GM12872 (cell line): Measurements from ENCODE around the gene BTBD9.

ENCODE experiments used
- TF ChIP-seq, protein P1 (sequence below): IDR thresholded peaks from 3 replicates; pipeline ENCODE4 v1.5.1; 2011; ENCODE audit warnings: low read depth, mild to moderate bottlenecking, low read length, moderate library complexity; ENCODE audit not compliant: insufficient read depth

Gene BTBD9

DNA sequence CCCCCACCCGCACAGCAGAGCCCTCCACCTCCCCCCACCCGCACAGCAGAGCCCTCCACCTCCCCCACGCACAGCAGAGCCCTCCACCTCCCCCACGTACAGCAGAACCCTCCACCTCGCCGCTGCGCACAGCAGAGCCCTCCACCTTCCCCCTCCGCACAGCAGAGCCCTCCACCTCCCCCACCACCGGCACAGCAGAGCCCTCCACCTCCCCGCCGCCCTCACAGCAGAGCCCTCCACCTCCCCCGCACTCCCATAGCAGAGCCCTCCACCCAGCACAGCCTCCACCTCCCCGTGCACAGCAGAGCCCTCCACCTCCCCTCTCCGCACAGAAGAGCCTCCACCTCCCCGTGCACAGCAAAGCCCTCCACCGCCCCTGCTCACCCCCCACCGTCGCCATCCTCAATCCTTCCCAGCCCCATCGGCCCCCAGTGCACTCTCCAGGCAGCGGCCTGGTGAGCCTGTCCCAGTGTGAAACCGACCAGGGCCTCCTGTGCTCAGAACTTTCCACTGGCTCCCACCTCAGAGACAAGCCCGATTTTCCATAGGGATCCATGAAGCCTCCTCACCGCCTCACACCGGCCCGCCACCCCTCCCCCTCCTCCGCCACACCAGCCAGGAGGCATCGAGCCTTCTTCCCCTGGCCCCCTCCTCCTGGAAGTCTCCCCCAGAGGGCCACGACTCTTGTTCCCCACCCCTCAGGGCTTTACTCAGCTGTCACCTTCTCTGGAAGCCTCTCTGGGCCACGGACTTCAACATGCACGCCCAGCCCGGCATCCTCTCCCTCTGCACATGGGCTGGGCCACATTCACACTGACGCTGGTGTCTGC lies 473.1 kb downstream of the BTBD9 start:
- TF ChIP-seq, protein P1, sequence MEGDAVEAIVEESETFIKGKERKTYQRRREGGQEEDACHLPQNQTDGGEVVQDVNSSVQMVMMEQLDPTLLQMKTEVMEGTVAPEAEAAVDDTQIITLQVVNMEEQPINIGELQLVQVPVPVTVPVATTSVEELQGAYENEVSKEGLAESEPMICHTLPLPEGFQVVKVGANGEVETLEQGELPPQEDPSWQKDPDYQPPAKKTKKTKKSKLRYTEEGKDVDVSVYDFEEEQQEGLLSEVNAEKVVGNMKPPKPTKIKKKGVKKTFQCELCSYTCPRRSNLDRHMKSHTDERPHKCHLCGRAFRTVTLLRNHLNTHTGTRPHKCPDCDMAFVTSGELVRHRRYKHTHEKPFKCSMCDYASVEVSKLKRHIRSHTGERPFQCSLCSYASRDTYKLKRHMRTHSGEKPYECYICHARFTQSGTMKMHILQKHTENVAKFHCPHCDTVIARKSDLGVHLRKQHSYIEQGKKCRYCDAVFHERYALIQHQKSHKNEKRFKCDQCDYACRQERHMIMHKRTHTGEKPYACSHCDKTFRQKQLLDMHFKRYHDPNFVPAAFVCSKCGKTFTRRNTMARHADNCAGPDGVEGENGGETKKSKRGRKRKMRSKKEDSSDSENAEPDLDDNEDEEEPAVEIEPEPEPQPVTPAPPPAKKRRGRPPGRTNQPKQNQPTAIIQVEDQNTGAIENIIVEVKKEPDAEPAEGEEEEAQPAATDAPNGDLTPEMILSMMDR: no peak

GRCh38 chr6:38164671-38165108 lies 475.0 kb downstream of the BTBD9 start:
- TF ChIP-seq, protein P1: no peak

DNA sequence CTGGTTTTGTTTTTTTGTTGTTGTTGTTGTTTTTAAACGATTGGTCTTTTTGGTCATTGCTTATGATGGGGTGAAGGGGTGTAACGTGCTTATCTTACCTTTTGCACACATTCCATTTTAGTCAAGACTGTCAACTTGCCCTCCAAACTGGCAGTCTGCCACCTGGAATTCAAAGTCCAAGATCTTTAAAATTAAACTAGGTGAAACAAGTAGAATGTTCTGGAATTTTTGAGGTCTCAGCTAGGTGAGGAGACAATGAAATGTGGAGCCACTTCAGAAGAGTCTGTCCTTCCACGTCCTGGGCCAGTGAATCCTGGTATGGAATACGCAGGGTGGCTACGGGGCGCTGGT lies 475.6 kb downstream of the BTBD9 start:
- TF ChIP-seq, protein P1: no peak

DNA sequence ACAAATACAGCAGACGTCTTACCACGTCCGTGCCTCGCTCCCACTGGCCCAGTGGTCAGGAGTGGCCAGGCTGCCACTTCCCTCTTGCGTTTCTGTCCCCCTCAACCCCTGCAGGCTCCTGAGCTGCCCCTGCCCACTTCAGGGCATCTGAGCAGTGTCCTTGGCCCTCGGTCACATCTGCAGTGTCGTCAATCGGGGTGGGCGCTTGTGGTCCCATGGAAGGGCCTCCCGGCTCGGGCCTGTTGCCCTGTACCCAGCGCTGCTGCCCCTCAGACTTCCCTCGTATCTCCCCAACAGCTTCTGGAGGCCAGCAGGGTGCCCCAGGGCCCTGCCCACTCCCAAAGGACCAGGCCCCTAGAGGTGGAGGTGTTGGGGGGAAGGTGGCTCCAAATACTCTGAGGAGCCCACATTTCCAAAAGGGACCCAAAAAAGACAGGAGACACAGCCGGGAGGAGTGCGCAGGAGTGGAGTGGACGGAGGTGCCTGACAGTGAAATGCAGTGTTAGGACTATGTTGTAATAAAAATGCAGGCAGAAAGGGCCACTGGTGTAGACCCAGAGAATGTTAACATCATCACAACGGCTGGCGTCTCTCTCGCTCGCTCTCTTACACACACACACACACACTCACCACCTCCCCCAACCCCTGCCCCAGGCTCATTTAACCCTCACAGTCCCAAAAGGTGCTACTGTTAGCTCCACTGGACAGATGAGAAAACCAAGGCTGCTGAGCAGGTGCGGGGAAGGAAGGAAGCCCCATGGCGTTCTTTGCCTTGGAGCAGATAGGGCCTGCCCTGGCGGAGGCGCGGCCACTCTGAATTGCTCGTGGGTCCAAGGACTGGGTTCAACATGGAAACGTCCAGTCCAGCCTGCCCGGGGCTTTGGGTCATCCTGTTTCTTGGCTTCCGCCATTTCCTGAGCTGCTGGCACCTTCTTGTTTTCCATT lies 476.3 kb downstream of the BTBD9 start:
- TF ChIP-seq, protein P1: no peak

DNA sequence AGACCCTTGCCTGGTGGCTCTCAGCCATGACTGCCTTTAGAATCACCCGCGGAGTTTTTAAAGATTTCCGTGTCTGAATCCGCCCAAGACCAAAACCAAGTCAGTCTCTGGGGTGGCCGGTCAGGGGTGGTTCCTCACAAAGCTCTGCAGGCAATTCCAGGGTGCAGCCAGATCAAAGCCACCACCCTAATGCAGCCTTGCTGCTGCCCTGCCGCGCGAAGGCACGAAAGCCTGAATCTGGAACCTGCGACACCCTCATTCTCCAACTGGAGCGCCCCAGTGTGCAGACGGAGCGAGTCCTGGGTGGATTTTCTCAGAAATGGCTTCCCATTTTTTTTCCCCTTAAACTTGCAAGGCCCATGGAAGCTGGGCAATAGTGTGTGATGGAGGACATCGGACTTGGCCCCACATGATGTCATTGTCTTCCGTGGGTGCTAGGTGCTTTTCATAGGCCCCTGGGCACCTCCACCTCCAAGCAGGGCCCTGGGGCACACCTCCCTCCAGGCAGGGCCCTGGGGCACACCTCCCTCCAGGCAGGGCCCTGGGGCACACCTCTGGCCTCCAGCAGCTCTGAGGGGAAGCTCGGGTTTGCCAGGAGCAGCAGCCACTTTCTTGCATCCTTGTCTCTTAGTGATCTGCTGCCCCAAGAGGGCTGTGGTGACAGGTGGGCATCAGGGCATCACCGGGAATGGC lies 477.1 kb downstream of the BTBD9 start:
- TF ChIP-seq, protein P1: no peak

- TF ChIP-seq, protein P1: no peak
These were observed 477.8 kb downstream of the BTBD9 start for GRCh38 chr6:38161754-38162492.
